Hepatocyte (in vitro differentiated cells): ENCODE data around the gene ACTG1. TPM values are rescaled to one million over a fixed set of nuclear protein-coding genes. Genes with fewer than 3 reads are reported as not detected.

ENCODE experiments used
- DNase-seq: peaks from one replicate; pipeline ENCODE4 v3.0.0-alpha.2; 2016; ENCODE audit warnings: low spot score
- H2AFZ ChIP-seq: fragments of 200-600 bp; sonication (generic); 2 replicates; pipeline ENCODE4 v1.6.0; 2016; ENCODE audit warnings: antibody characterized with exemption, mild to moderate bottlenecking
- H3K27ac ChIP-seq: fragments of 200-600 bp; sonication (generic); 2 replicates; pipeline ENCODE4 v1.5.1; 2016; ENCODE audit warnings: mild to moderate bottlenecking
- H3K27me3 ChIP-seq: fragments of 200-600 bp; sonication (generic); 2 replicates; pipeline ENCODE4 v1.6.1; 2016
- H3K36me3 ChIP-seq: fragments of 200-600 bp; sonication (generic); replicated peaks from 2 replicates; pipeline ENCODE4 v1.5.1; 2016; ENCODE audit warnings: low read depth; ENCODE audit not compliant: insufficient read depth
- H3K4me1 ChIP-seq: fragments of 200-600 bp; sonication (generic); 2 replicates; pipeline ENCODE4 v1.5.1; 2016; ENCODE audit warnings: mild to moderate bottlenecking, moderate library complexity; ENCODE audit not compliant: insufficient read depth
- H3K4me2 ChIP-seq: fragments of 200-600 bp; sonication (generic); 2 replicates; pipeline ENCODE4 v1.6.0; 2016
- H3K4me3 ChIP-seq: fragments of 200-600 bp; sonication (generic); 2 replicates; pipeline ENCODE4 v1.5.1; 2016; ENCODE audit warnings: mild to moderate bottlenecking
- H3K79me2 ChIP-seq: fragments of 200-600 bp; sonication (generic); 2 replicates; pipeline ENCODE4 v1.6.0; 2017; ENCODE audit warnings: mild to moderate bottlenecking
- H3K9me2 ChIP-seq: fragments of 200-600 bp; sonication (generic); replicated peaks from 2 replicates; pipeline ENCODE4 v1.6.0; 2017; ENCODE audit warnings: mild to moderate bottlenecking; ENCODE audit not compliant: insufficient read depth
- H3K9me3 ChIP-seq: fragments of 200-600 bp; sonication (generic); 2 replicates; pipeline ENCODE4 v1.5.1; 2016; ENCODE audit warnings: low read depth, mild to moderate bottlenecking
- H4K20me1 ChIP-seq: fragments of 200-600 bp; sonication (generic); 2 replicates; pipeline ENCODE4 v1.6.0; 2016; ENCODE audit warnings: mild to moderate bottlenecking; ENCODE audit not compliant: insufficient read depth, poor library complexity, severe bottlenecking
- CTCF ChIP-seq: fragments of 200-600 bp; sonication (generic); IDR thresholded peaks from 2 replicates; pipeline ENCODE4 v1.5.1; 2016; ENCODE audit warnings: antibody characterized with exemption, mild to moderate bottlenecking; ENCODE audit not compliant: poor library complexity
- EZH2 ChIP-seq: fragments of 200-600 bp; sonication (generic); IDR thresholded peaks from 2 replicates; pipeline ENCODE4 v1.6.1; 2016; ENCODE audit warnings: antibody characterized with exemption, mild to moderate bottlenecking, borderline replicate concordance
- EZH2phosphoT487 ChIP-seq: fragments of 200-600 bp; sonication (generic); IDR thresholded peaks from one replicate; pipeline ENCODE4 v1.6.1; 2018; ENCODE audit warnings: antibody characterized with exemption, mild to moderate bottlenecking, low read depth, moderate library complexity; ENCODE audit not compliant: unreplicated experiment, severe bottlenecking
- WGBS: methylation state at CpG from one replicate; pipeline ENCODE4 v1.1.6; 2016; ENCODE audit warnings: low lambda C conversion rate; ENCODE audit errors: missing lambda C conversion rate; 5-methylcytosine and 5-hydroxymethylcytosine counted together
- polyA plus RNA-seq: library from polyadenylated mRNA; unstranded; fragments of >200 nt; fragmentation: Nextera tagmentation; extraction: Ambion mirVana; gene quantifications from 2 replicates; pipeline ENCODE4 v1.2.1, GENCODE V29; 2016
- total RNA-seq: library from RNA; depleted of rRNA; stranded (reverse); fragments of >200 nt; gene quantifications from 2 replicates; pipeline ENCODE4 v1.2.3, GENCODE V29; 2014

ACTG1 gene
- total and polyA plus RNA-seq, 2 experiments from 2014 or later, result 2,832 to 3,298 TPM

- H4K20me1 ChIP-seq, result no peaks in the 10 kb centered on the region
- peak; percentile 71 for DNase-seq
- no peaks in the 10 kb centered on the region for H3K9me3 ChIP-seq
- peaks cover 12% of the 10 kb centered on the region for H3K79me2 ChIP-seq
- H3K4me3 ChIP-seq, result no peak overlapping the region
- no peaks in the 10 kb centered on the region for H3K9me2 ChIP-seq
- WGBS, result 92% methylated on average over 9 of the region's 9 CpGs
- peak overlapping the region; percentile 74 for H3K27ac ChIP-seq
- H3K4me1 ChIP-seq, result peaks cover 20% of the 10 kb centered on the region
- no peak for TF ChIP-seq EZH2
- TF ChIP-seq CTCF, result no peak
- no peak for TF ChIP-seq EZH2phosphoT487
- H3K27me3 ChIP-seq, result no peaks in the 10 kb centered on the region
- no peaks in the 10 kb centered on the region for H3K36me3 ChIP-seq
- H3K4me2 ChIP-seq, result no peak overlapping the region
- H2AFZ ChIP-seq, result no peak overlapping the region
Measured at GRCh38 chr17:81556175-81556691, 43.6 kb upstream of the ACTG1 start.

DNA sequence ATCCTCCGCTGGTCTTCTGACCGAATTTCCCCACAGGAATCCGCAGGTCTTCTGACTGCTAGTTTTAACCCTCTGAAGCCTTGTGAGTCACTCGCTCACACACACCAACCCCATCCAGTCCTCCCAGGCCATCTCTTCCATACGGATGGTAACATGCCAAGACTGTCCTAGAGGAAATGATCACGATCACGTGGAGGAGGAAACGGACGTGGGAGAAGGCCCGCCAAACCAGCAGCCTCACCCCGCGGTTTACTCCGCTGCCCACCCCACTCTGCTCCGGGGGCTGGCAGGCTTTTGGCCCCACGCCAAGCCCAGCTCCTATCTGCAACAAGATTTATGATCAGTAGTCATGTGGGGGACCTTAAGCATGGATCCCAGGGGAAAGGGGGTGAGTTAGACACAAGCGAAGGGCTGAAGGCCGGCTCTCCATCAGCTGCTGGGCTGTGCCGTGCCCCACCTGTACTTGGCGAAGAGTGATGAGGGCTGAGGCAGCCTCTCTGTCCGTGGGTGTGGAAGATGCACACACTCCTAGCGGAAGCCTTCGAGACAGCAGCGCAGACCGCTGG is 41.1 kb upstream of the ACTG1 start:
- no peaks in the 10 kb centered on the region for H3K9me2 ChIP-seq
- H3K79me2 ChIP-seq, result peaks cover 24% of the 10 kb centered on the region
- H3K9me3 ChIP-seq, result no peaks in the 10 kb centered on the region
- H3K36me3 ChIP-seq, result no peaks in the 10 kb centered on the region
- H3K4me1 ChIP-seq, result peaks cover 26% of the 10 kb centered on the region
- H3K4me2 ChIP-seq, result peak overlapping the region; percentile 92
- H3K4me3 ChIP-seq, result peak overlapping the region; percentile 94
- DNase-seq, result peak; percentile 63
- H3K27me3 ChIP-seq, result no peaks in the 10 kb centered on the region
- H2AFZ ChIP-seq, result no peak overlapping the region
- WGBS, result 59% methylated on average over 24 of the region's 24 CpGs
- H3K27ac ChIP-seq, result peak overlapping the region; percentile 80
- TF ChIP-seq EZH2 (no peak), CTCF (no peak), EZH2phosphoT487 (no peak)
- no peaks in the 10 kb centered on the region for H4K20me1 ChIP-seq

DNA sequence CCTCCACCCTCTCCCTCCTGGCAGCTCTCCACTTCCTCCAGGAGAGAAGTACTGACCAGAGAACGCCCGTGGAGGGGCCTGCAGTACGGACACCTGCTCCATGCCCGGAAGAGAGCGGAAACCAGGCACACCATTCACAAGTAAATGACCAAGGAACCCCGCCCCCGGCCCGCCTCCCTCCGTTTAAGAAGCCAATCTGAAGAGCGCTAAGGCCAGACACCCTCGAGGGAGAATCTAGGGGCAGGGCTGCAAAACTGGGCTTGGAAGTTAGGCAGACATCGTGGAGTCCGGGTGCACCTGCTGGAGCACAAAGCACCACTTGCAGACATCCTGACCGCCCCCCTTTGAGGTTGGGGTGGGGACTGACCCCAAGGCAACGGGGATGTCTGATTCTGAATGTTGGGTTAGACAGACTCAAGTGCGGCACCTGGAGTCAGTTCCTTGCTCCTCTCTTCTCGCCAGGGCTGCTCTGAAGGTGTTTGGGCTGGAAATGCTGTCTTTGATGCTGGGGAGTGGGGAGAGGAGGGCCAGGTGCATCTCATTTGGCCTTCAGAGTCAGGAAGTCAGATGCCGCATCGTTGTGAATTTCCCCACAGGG is 40.5 kb upstream of the ACTG1 start:
- Histone ChIP-seq H3K36me3 (no peaks in the 10 kb centered on the region), H3K4me1 (peaks cover 26% of the 10 kb centered on the region), H3K79me2 (peaks cover 24% of the 10 kb centered on the region), H4K20me1 (no peaks in the 10 kb centered on the region), H3K9me2 (no peaks in the 10 kb centered on the region), H3K4me3 (peak overlapping the region; percentile 94), H2AFZ (peak overlapping the region; percentile 97), H3K9me3 (no peaks in the 10 kb centered on the region), H3K4me2 (peak overlapping the region; percentile 92), H3K27me3 (no peaks in the 10 kb centered on the region), H3K27ac (peak overlapping the region; percentile 80)
- WGBS, result 11% methylated on average over 11 of the region's 19 CpGs
- TF ChIP-seq CTCF (peak; percentile 7), EZH2 (no peak), EZH2phosphoT487 (no peak)
- DNase-seq, result peak; percentile 85
